ENCODE data around the gene NFE2L3. TPM values are rescaled to one million over a fixed set of nuclear protein-coding genes. Genes with fewer than 3 reads are reported as not detected.

The NFE2L3 gene
- total RNA-seq, 2 donors from 2014 or later, result 4.9 to 6.6 TPM

GRCh38 chr7:26140380-26140779 lies 11.6 kb upstream of the NFE2L3 start:
- intact Hi-C loops (cut with DNase I), result no loop called here
- Histone ChIP-seq H3K27ac (no peak overlapping the region), H3K27me3 (no peaks in the 10 kb centered on the region), H3K4me1 (no peaks in the 10 kb centered on the region), H3K4me3 (no peak overlapping the region), H3K9me3 (no peaks in the 10 kb centered on the region), H3K36me3 (replicated peaks in 1 of 2; ENCODE audit: insufficient read depth in 1 of 2, low read depth in 2 of 2) (no peaks in the 10 kb centered on the region)
- 86 to 95% methylated on average over 1 of the region's 1 CpG for WGBS, 2 donors
- no peak for ATAC-seq
- no peak for DNase-seq
- TF ChIP-seq POLR2A (IDR thresholded peaks at IDR 0.05) (no peak), CTCF (IDR thresholded peaks at IDR 0.05) (no peak)

- Histone ChIP-seq H3K4me3 (no peak overlapping the region), H3K36me3 (replicated peaks in 1 of 2; ENCODE audit: insufficient read depth in 1 of 2, low read depth in 2 of 2) (no peaks in the 10 kb centered on the region), H3K4me1 (no peaks in the 10 kb centered on the region), H3K27ac (no peak overlapping the region), H3K27me3 (no peaks in the 10 kb centered on the region), H3K9me3 (no peaks in the 10 kb centered on the region)
- TF ChIP-seq POLR2A (IDR thresholded peaks at IDR 0.05) (no peak), CTCF (IDR thresholded peaks at IDR 0.05) (no peak)
- 71 to 96% methylated on average over 2 of the region's 2 CpGs for WGBS, 2 donors
- ATAC-seq (no peak), DNase-seq (no peak)
- intact Hi-C loops (cut with DNase I), result no loop called here
Measured at GRCh38 chr7:26141077-26141476, 10.9 kb upstream of the NFE2L3 start.

- H3K27ac ChIP-seq, result no peak overlapping the region
- 53 to 56% methylated on average over 5 of the region's 5 CpGs for WGBS, 2 donors
Measured at GRCh38 chr7:26143298-26144048, 8.5 kb upstream of the NFE2L3 start.

GRCh38 chr7:26144184-26145080 lies 7.6 kb upstream of the NFE2L3 start:
- DNase-seq (no peak), ATAC-seq (no peak)
- Histone ChIP-seq H3K36me3 (replicated peaks in 1 of 2; ENCODE audit: insufficient read depth in 1 of 2, low read depth in 2 of 2) (no peaks in the 10 kb centered on the region), H3K27me3 (no peaks in the 10 kb centered on the region), H3K9me3 (no peaks in the 10 kb centered on the region), H3K27ac (no peak overlapping the region), H3K4me1 (no peaks in the 10 kb centered on the region), H3K4me3 (no peak overlapping the region)
- 86 to 88% methylated on average over 13 of the region's 13 CpGs for WGBS, 2 donors
- intact Hi-C loops (cut with DNase I), result no loop called here
- TF ChIP-seq POLR2A (IDR thresholded peaks at IDR 0.05), result no peak
- TF ChIP-seq CTCF (IDR thresholded peaks at IDR 0.05), result no peak

More at GRCh38 chr7:26143298-26144048, 8.5 kb upstream of the NFE2L3 start:
- no peaks in the 10 kb centered on the region for H3K9me3 ChIP-seq
- ATAC-seq, result no peak
- H3K27me3 ChIP-seq, result no peaks in the 10 kb centered on the region
- no peak for DNase-seq
- no peaks in the 10 kb centered on the region for H3K4me1 ChIP-seq
- TF ChIP-seq CTCF (IDR thresholded peaks at IDR 0.05), result no peak
- no peak for TF ChIP-seq POLR2A (IDR thresholded peaks at IDR 0.05)
- H3K36me3 ChIP-seq (replicated peaks in 1 of 2; ENCODE audit: insufficient read depth in 1 of 2, low read depth in 2 of 2), result no peaks in the 10 kb centered on the region
- no peak overlapping the region for H3K4me3 ChIP-seq
- intact Hi-C loops (cut with DNase I), result no loop called here

Data from body of pancreas (tissue), 4 donors.